NCI-H2081 (cell line): ENCODE measurements around the gene LRRC30.
A peak's percentile ranks its signal among the peaks of the same experiment; 100 is the strongest.

ENCODE experiments used
- DNase-seq, 2 experiments: peaks; one replicate each; lab custom pipeline; 2025; lab: John Stamatoyannopoulos, UW

Gene LRRC30

GRCh38 chr18:7237673-7238272, 6.9 kb downstream of the LRRC30 start:
- peak in 1 of 2 experiments; percentile 11 for DNase-seq

GRCh38 chr18:7242926-7243325, 12.0 kb downstream of the LRRC30 start:
- DNase-seq: no peak

- no peak for DNase-seq
Measured at GRCh38 chr18:7248877-7249276, 18.0 kb downstream of the LRRC30 start.

- DNase-seq: no peak
Measured at GRCh38 chr18:7254163-7254562, 23.3 kb downstream of the LRRC30 start.

GRCh38 chr18:7255054-7255453, 24.2 kb downstream of the LRRC30 start:
- no peak for DNase-seq

GRCh38 chr18:7255643-7256042, 24.8 kb downstream of the LRRC30 start:
- DNase-seq: no peak

DNA sequence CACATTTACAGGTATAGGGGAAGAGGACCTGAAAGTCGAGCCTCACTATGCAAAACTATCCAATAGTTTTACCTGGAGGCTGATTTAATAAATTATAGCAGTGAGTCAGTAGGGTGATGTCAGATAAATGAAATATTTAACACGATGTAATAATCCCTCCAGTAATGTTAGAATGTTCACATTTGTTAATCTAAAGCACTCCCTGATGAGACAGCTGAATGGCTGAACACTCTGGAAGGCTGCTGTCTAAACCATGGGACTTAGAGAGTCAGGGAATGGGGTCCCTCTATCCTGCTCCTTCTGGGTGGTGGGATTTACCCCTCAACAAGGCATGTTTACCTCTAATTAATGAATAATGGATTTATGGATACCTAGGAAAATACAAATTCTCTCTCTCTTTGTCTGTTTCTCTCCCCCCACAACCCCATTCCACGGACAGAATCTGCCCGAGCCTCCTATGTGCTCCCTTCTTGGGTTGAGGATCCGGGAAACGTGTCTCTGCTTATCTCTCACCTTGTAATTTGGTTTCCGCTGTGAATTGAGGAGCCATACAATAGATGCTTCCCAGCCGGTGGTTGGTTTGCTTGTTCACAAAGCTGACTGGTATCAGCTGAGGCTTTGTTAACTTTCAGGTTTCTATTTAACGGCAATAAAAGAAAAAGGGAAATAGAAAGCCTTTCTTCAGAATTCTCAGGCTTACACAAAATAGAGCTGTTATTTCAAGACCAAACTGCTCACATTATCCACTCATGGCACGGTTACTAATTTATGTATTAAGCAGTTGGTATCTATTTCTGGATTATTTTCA, 25.9 kb downstream of the LRRC30 start:
- DNase-seq: no peak

DNA sequence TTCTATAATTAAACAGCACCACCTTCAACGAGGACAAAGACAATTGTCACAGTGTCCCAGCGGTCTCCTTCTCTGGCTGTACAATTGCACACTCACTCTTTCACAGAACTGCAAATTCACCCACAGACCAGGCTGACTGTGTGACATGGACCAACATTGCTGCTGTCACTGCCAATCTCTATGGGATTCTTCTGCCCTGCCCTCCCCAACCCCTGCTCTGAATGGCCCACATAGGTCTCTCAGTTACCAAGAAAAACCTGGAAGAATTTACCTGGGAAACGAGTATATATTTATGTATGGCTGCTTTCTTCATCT, 26.5 kb downstream of the LRRC30 start:
- DNase-seq: no peak

DNA sequence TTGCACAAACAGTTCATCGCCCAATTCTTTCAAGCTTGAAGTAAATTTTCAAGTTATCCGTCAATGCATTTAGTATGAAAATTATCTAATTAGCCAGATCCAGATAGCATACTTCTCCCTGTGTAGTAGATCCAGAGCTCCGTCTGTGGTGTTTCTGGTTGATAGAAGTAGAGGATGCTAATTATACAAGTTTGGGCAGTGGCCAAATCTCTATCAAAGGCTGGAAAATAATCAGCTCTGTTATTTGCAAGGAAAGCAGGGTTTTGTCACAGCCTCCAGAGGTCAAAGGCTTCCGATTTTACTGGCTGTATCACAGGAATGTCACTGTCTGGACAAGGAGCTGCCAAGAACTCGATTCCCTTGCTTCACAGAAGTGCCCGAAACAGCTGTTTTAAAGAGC, 28.6 kb downstream of the LRRC30 start:
- DNase-seq: no peak

- no peak for DNase-seq
Measured at GRCh38 chr18:7261199-7261598, 30.3 kb downstream of the LRRC30 start.

DNA sequence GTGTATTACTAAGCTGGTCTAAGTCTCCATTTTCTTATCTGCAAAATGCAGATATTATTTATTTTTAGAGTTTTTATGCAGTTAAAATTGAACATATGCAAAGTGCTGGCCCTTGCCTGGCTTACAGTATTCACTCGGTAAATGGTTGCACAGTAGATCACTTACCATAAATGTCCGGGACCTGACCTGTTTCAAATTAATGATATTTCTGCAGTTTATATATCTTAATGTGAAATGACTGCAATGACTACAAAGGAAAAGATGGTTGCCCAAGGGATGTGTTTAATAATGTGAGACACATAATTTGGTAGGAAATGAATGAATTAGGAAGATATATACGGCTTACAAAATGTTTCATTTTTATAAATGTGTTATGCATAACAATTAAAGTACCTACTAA, 37.1 kb downstream of the LRRC30 start:
- DNase-seq: no peak

DNA sequence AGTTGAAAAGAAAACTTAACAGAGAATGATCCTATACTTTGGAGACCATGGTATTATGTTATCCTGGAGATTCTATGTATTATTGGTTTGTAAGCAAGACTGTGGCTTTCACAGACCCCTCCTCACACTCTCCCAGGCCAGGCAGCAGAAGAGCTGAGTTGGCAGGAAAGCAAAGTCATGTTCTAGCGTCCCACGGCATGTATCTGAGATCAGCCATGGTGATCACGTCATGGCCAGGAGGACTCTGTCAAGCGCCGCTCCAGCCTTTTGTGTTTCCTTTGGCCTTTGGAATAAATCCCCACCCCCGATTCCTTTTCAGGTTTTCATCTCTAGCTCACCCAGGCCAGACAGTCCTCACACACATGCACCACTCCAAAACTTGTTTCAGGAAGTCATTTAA, 39.1 kb downstream of the LRRC30 start:
- DNase-seq: no peak

GRCh38 chr18:7272311-7273049, 41.6 kb downstream of the LRRC30 start:
- peak; percentile 32 to 50 for DNase-seq

DNA sequence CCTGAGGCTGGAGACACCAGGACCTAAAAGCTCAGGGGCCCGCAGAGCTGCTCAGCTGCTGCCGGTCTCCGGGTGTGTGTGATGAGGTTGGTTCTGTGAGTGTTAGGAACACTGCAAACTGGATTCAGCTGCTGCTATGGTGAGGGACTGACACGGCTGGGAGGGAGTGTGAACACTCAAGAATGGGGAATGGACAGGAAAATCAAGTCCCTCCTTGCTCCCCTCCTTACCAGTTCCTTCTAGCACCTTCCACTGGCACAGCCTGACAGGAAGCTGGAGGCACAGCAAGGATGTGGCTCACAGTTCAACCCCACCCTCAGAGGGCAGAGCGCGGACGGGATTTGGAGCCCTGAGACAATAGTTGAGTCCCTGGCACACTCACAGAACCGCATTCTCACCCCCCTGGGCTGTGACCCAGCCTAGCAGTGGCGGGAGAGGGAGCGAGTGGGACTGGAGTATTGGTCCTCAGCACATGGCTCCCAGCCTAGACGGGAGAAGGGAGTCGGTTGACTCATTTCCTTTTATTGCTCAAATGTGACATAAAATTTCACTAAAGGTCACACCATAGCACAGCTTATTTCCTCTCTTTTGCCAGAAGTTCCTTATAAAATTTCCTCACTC, 42.5 kb downstream of the LRRC30 start:
- DNase-seq: no peak

DNA sequence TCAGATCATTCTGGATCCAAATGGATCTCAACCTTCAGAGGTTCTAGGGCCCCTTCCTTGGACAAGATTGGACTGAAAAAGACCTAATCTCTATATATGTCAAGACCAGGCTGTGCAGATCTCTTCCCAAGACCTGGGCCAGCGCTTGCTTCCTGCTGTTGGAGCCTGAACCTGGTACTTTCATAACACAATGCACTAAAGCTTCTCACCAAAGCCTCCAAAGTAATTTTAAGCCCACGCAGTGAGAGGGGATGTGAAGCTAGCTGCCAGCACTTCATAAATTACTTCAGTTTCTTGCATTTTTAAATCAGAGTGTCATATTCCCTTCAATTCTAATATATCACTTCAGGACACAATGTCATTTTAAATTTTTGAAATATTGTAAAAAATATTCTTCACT, 50.7 kb downstream of the LRRC30 start:
- no peak for DNase-seq
